HepG2 (cell line): ENCODE data around the gene CAB39. TPM values are rescaled to one million over a fixed set of nuclear protein-coding genes. Genes with fewer than 3 reads are reported as not detected.

Experiments used
- ATAC-seq: fragments of 200-7000 bp; cut with Tn5 transposase; 3 replicates; pipeline ENCODE4 v1.9.1; 2020; ENCODE audit warnings: mild to moderate bottlenecking, moderate library complexity
- BruUV-seq: library from RNA; stranded (reverse); fragments of 400-500 nt; replicated peaks from 2 replicates; lab custom pipeline; 2021; lab: Mats Ljungman, UMichigan
- CTCF ChIA-PET: fragments of 300-600 bp; formaldehyde crosslinking; extraction: SDS; loops from one replicate; lab custom pipeline; 2021; ENCODE audit warnings: low total read pairs, inconsistent platforms, low intra/inter-chr PET ratio; lab: Yijun Ruan, JAX
- POLR2A ChIA-PET: fragments of 350-600 bp; sonication (Branson Sonifier 250); formaldehyde crosslinking; loops from one replicate; lab custom pipeline; 2020; ENCODE audit warnings: antibody characterized with exemption, inconsistent platforms; lab: Yijun Ruan, JAX
- DNase-seq: peaks from one replicate; pipeline ENCODE4 v3.0.0-alpha.2; 2015; ENCODE audit warnings: low spot score
- FAIRE-seq: peaks from 3 replicates; lab custom pipeline; 2011; peaks lifted over from hg19 to GRCh38; lab: Jason Lieb, UNC
- H2AFZ ChIP-seq: one replicate; pipeline ENCODE4 v1.6.1; 2011; ENCODE audit warnings: low read length, inconsistent platforms
- H3K27ac ChIP-seq: fragments of 300-600 bp; 3 replicates; pipeline ENCODE4 v1.8.0; 2011; ENCODE audit warnings: mixed run types, mild to moderate bottlenecking, mixed read lengths, low read length, inconsistent platforms; ENCODE audit not compliant: insufficient read depth; ENCODE audit errors: extremely low read length
- H3K27me3 ChIP-seq, 2 experiments: fragments of 200-600 bp in 1 of 2; 2 replicates in 1 of 2; 3 replicates in 1 of 2; pipeline versions ENCODE4 v1.6.0 to v1.8.0; 2011; ENCODE audit warnings: low read length in 2 of 2, mild to moderate bottlenecking in 2 of 2, moderate library complexity in 2 of 2, inconsistent platforms in 1 of 2; ENCODE audit not compliant: insufficient read depth in 2 of 2, control insufficient read depth in 1 of 2
- H3K36me3 ChIP-seq, 2 experiments: fragments of 200-600 bp in 1 of 2; replicated peaks in 1 of 2; 2 replicates in 1 of 2; 3 replicates in 1 of 2; pipeline versions ENCODE4 v1.5.1 to v1.8.0; 2011; ENCODE audit warnings: low read length in 2 of 2, inconsistent platforms in 1 of 2; ENCODE audit not compliant: insufficient read depth in 2 of 2, control insufficient read depth in 1 of 2
- H3K4me1 ChIP-seq: 2 replicates; pipeline ENCODE4 v1.5.1; 2012; ENCODE audit warnings: low read length, inconsistent platforms; ENCODE audit not compliant: insufficient read depth
- H3K4me2 ChIP-seq: 2 replicates; pipeline ENCODE4 v1.6.0; 2011; ENCODE audit warnings: low read depth, low read length, inconsistent platforms
- H3K4me3 ChIP-seq, 3 experiments: fragments of 200-600 bp in 1 of 3; sonication (generic), shearing (Covaris generic) in 1 of 3; replicated peaks in 1 of 3; 2 replicates each; pipeline ENCODE4 v1.5.1; 2011 to 2016; ENCODE audit warnings: low read length in 3 of 3, inconsistent platforms in 2 of 3, low read depth in 2 of 3, mild to moderate bottlenecking in 2 of 3, control low read depth in 1 of 3, mixed read lengths in 1 of 3; ENCODE audit not compliant: insufficient read depth in 1 of 3
- H3K79me2 ChIP-seq: one replicate; pipeline ENCODE4 v1.6.1; 2011; ENCODE audit warnings: low read length, inconsistent platforms; ENCODE audit not compliant: insufficient read depth
- H3K9ac ChIP-seq: 2 replicates; pipeline ENCODE4 v1.6.0; 2011; ENCODE audit warnings: mild to moderate bottlenecking, low read depth, low read length, inconsistent platforms; ENCODE audit not compliant: insufficient read depth
- H3K9me3 ChIP-seq: 2 replicates; pipeline ENCODE4 v1.5.1; 2012; ENCODE audit warnings: mild to moderate bottlenecking, low read length
- H4K20me1 ChIP-seq: 2 replicates; pipeline ENCODE4 v1.6.0; 2011; ENCODE audit warnings: inconsistent platforms, mild to moderate bottlenecking, low read length, moderate library complexity; ENCODE audit not compliant: insufficient read depth
- BRCA1 ChIP-seq: sonication (generic); formaldehyde crosslinking; IDR thresholded peaks from 2 replicates; pipeline ENCODE4 v1.4.0; 2020; ENCODE audit warnings: missing genetic modification reagents
- HOXA7 ChIP-seq: sonication (generic); formaldehyde crosslinking; IDR thresholded peaks from 2 replicates; pipeline ENCODE4 v1.8.1; 2022; ENCODE audit warnings: mild to moderate bottlenecking, missing genetic modification reagents, moderate library complexity
- IRF9 ChIP-seq: sonication (generic); formaldehyde crosslinking; IDR thresholded peaks from 2 replicates; pipeline ENCODE4 v1.8.0; 2022; ENCODE audit warnings: missing genetic modification reagents, mild to moderate bottlenecking, borderline replicate concordance
- ZBTB40 ChIP-seq, 2 experiments: fragments of 450-650 bp in 1 of 2; sonication (generic) in 1 of 2; formaldehyde crosslinking in 1 of 2; IDR thresholded peaks; 2 replicates each; pipeline versions ENCODE4 v1.6.1 to v1.8.0; 2016 to 2022; ENCODE audit warnings: antibody characterized with exemption in 1 of 2, mild to moderate bottlenecking in 1 of 2, missing genetic modification reagents in 1 of 2
- ZNF251 ChIP-seq: sonication (generic); formaldehyde crosslinking; IDR thresholded peaks from 2 replicates; pipeline ENCODE4 v1.9.0; 2021; ENCODE audit warnings: mild to moderate bottlenecking, missing genetic modification reagents
- ZNF275 ChIP-seq: sonication (generic); formaldehyde crosslinking; IDR thresholded peaks from 2 replicates; pipeline ENCODE4 v1.8.0; 2022; ENCODE audit warnings: missing genetic modification reagents, mild to moderate bottlenecking, inconsistent platforms, borderline replicate concordance
- ZNF562 ChIP-seq: sonication (generic); formaldehyde crosslinking; IDR thresholded peaks from 2 replicates; pipeline ENCODE4 v1.8.0; 2022; ENCODE audit warnings: missing genetic modification reagents, borderline replicate concordance
- WGBS: methylation state at CpG from one replicate; pipeline ENCODE4 v1.1.6; 2017; ENCODE audit warnings: low lambda C conversion rate; 5-methylcytosine and 5-hydroxymethylcytosine counted together
- in situ Hi-C: cut with HindIII; loops from 2 replicates; pipeline ENCODE4 v1.10.0; 2017; ENCODE audit warnings: low pct_unique_long_range_greater_than_20kb; ENCODE audit not compliant: extremely low pct_ligation_motif_present
- intact Hi-C: fragments of 100-400 bp; cut with micrococcal nuclease; formaldehyde crosslinking; loops from one replicate; pipeline ENCODE4 v1.10.0; 2022; ENCODE audit not compliant: unreplicated experiment
- polyA plus RNA-seq, 8 experiments: library from polyadenylated mRNA; depleted of rRNA in 3 of 8; stranded (reverse) in 7 of 8; unstranded in 1 of 8; fragments of >200 nt; fragmentation: Illumina TruSeq in 4 of 8; extraction: Trizol in 4 of 8; gene quantifications; 2 replicates each; pipeline versions ENCODE4 v1.2.1 to v1.2.3, GENCODE V29; 2011 to 2016; ENCODE audit warnings: low read depth in 4 of 8, missing spikeins in 1 of 8, mixed read lengths in 1 of 8; ENCODE audit not compliant: insufficient read depth in 1 of 8
- total RNA-seq, 5 experiments: library from RNA; depleted of rRNA; stranded (reverse); fragments of >200 nt; fragmentation: Illumina TruSeq; extraction: Trizol; gene quantifications; 2 replicates each; pipeline ENCODE4 v1.2.3, GENCODE V29; 2016; ENCODE audit warnings: low read depth in 1 of 5

Gene CAB39
- total and polyA plus RNA-seq, 2 of the 13 experiments (the other 11 are each of a cell fraction or from before 2014, with no cell fraction given), result 19.3 to 45.3 TPM

GRCh38 chr2:230715201-230715600 lies 2.6 kb downstream of the CAB39 start:
- Histone ChIP-seq H3K4me2 (peak overlapping the region; percentile 81; the same call in 1 of the 2 replicates), H3K9me3 (no peaks in the 10 kb centered on the region), H3K9ac (no peak overlapping the region), H3K79me2 (peaks cover 71% of the 10 kb centered on the region), H3K27ac (no peak overlapping the region), H2AFZ (no peak overlapping the region), H3K36me3 (peaks cover 0 to 6% of the 10 kb centered on the region in 2 experiments; a peak in 1 of 5 replicates), H3K4me3 (no peak overlapping the region; a peak in 1 of 6 replicates), H3K4me1 (peaks cover 29% of the 10 kb centered on the region), H4K20me1 (peaks cover 16% of the 10 kb centered on the region), H3K27me3 (no peaks in the 10 kb centered on the region; a peak in 1 of 5 replicates)
- no peak for DNase-seq
- TF ChIP-seq ZBTB40 (IDR thresholded peaks at IDR 0.05) (peak; percentile 11; the same call in 1 of the 2 replicates), ZBTB40 (CRISPR knock-in tag; IDR thresholded peaks at IDR 0.05) (no peak), IRF9 (CRISPR knock-in tag) (no peak), BRCA1 (CRISPR knock-in tag) (no peak), ZNF275 (no peak), ZNF251 (CRISPR knock-in tag) (no peak), ZNF562 (CRISPR knock-in tag) (no peak), HOXA7 (CRISPR knock-in tag) (no peak)
- ChIA-PET CTCF (no interaction called here), POLR2A (interaction anchor here (1.5 kb wide), 1 partner anchor 24 kb away, joined by 4 read pairs; no protein-coding TSS in a partner anchor)
- WGBS, result 95% methylated on average over 3 of the region's 3 CpGs
- FAIRE-seq, result no peak
- no peak for ATAC-seq
- BruUV-seq, result no TSS peak
- intact Hi-C loops, result no loop called here
- in situ Hi-C loops, result no loop called here
